22Rv1 (cell line): ENCODE data around the gene GJB3.

ENCODE experiments used
- H3K27ac ChIP-seq: fragments of 450-650 bp; 2 replicates; pipeline ENCODE4 v1.5.1; 2017
- CTCF ChIP-seq: fragments of 450-650 bp; IDR thresholded peaks from 2 replicates; pipeline ENCODE4 v1.5.1; 2017; ENCODE audit warnings: mild to moderate bottlenecking
- ZFX ChIP-seq: fragments of 450-650 bp; IDR thresholded peaks from 2 replicates; pipeline ENCODE4 v1.6.1; 2017; ENCODE audit warnings: antibody characterized with exemption, borderline replicate concordance

Gene GJB3

DNA sequence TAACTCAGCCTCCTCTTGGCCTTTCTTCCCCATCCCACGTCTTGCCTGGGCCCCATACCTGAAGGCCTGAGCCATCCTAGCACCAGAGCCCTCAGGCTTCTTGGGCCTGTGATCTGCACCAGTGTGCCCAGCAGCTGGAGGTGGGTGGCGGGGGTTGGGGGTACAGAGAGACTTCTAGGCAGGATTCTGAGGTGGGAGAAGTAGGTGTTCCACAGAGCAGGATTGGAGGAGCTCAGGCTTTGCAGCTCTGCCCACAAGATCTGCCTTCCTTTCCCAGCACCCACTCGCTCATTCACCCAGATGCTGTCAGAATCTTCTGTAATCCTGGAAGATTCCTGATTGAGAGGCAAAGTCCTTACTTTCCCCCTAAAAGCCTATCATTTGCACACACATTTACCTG lies 36.2 kb upstream of the GJB3 start:
- H3K27ac ChIP-seq = no peak overlapping the region
- TF ChIP-seq ZFX (no peak), CTCF (no peak)

DNA sequence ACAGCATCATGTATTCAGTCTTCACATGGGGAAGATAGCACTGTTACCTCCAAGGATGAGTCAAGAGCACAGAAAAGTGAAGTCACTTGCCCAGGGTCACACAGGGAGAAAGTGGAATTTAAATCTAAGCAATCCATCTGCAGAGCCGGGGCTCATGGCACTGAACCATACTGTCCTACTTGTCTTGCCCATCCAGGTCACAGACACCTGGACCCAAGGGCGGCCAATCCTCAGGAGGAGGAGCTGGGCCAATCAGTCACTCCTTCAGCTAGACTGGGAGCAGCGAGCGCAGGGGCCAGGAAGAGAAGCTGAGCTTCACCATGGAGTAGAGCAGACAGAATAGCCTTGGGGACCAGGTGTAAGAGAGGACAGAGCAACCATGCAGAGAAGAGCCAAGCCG lies 35.3 kb upstream of the GJB3 start:
- no peak overlapping the region for H3K27ac ChIP-seq
- TF ChIP-seq CTCF (no peak), ZFX (no peak)

DNA sequence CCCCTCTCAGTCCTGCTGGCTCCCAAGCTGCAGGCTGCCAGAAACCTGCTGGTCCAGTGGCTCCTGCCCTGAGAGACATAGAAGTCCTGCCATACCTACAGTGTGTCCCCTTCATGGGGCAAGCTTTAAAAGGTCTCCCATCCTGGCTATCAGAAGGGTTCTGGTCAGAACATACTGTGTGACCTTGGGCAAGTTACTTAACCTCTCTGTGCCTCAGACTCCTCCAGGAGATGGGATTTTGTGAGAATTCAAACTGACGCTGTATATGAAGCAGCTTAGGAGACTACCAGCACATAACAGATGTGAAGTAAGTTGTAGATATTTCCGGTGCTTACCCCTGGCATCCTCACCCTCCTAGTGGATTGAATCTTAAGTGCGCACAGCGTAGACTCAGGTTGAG lies 34.9 kb upstream of the GJB3 start:
- TF ChIP-seq ZFX (no peak), CTCF (no peak)
- H3K27ac ChIP-seq = no peak overlapping the region

DNA sequence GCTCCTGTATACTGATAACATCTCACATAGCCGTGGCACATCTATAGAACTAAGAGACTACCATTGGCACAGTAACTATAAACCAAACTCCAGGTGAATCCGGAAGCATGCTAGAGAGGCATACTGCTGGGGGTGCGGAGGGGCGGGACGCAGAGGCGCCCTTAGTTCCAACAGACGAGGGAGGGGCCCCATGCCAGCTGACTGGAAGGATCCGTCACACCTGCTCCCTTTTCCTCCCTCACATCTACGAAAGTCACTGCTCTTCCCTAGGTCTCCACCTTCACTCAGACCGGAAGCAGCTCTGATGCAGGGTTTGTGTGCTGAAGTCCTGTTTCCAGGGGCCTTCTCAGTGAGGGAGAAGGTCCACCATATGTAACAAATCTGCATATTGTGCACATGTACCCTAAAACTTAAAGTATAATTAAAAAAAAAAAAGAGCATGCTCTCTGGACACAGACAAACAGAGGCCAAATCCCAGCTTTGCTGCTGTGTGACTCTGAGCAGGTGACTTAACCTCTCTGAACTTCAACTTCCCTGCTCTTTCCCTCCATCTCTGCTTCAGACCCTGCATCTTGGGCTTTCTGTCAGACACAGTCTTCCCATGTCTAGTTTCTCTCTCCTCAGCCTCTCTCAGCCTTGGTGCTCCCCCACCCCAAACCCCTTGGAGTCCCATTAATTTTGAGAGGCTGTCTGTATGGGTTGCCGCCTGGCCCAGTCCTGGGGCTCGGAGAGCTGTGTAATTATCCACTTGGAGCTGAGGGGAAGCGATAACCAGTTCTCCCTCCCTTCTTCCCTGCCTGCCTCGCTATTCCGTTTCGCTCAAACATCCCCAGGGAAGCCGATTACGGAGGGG lies 34.0 kb upstream of the GJB3 start:
- no peak for TF ChIP-seq ZFX
- TF ChIP-seq CTCF = no peak
- H3K27ac ChIP-seq = no peak overlapping the region

GRCh38 chr1:34747638-34747941 lies 33.4 kb upstream of the GJB3 start:
- TF ChIP-seq CTCF = no peak
- TF ChIP-seq ZFX = no peak
- H3K27ac ChIP-seq = no peak overlapping the region

- no peak for TF ChIP-seq CTCF
- TF ChIP-seq ZFX = no peak
- H3K27ac ChIP-seq = no peak overlapping the region
Observed at GRCh38 chr1:34749992-34750391, 31.0 kb upstream of the GJB3 start.

GRCh38 chr1:34750610-34751009 lies 30.4 kb upstream of the GJB3 start:
- no peak for TF ChIP-seq ZFX
- TF ChIP-seq CTCF = no peak
- H3K27ac ChIP-seq = no peak overlapping the region
